Adrenal gland (tissue), 12 donors: ENCODE measurements around the gene IDS. TPM values are rescaled to one million over a fixed set of nuclear protein-coding genes. Genes with fewer than 3 reads are reported as not detected.
A peak's percentile ranks its signal among the peaks of the same experiment; 100 is the strongest.
"Not testable (repeated sequence)": the region's sequence is repeated elsewhere in the genome, so short reads cannot be mapped to it uniquely, and the experiment has no call there.

Source experiments
- DNase-seq, 7 donors: peaks; one replicate each; pipeline ENCODE4 v3.0.0-alpha.2; 2019 to 2020
- H3K27ac ChIP-seq, 5 donors: fragments of 200-600 bp; sonication (generic) in 4 of 5; 1 replicate in 3 of 5; 2 replicates in 2 of 5; pipeline versions ENCODE4 v1.5.1 to v1.8.0; 2016 to 2020; ENCODE audit warnings: mild to moderate bottlenecking in 1 of 5
- H3K27me3 ChIP-seq: fragments of 200-600 bp; 2 replicates; pipeline ENCODE4 v1.8.0; 2021
- H3K36me3 ChIP-seq, 2 donors: fragments of 200-600 bp; replicated peaks in 1 of 2; 1 replicate in 1 of 2; 2 replicates in 1 of 2; pipeline versions ENCODE4 v1.5.1 to v1.8.0; 2018 to 2022
- H3K4me1 ChIP-seq, 2 donors: fragments of 200-600 bp; replicated peaks in 1 of 2; 1 replicate in 1 of 2; 2 replicates in 1 of 2; pipeline versions ENCODE4 v1.5.1 to v1.8.0; 2018 to 2021
- H3K4me3 ChIP-seq, 4 donors: fragments of 200-600 bp; sonication (generic) in 3 of 4; one replicate each; pipeline ENCODE4 v1.5.1; 2016 to 2018
- H3K9me3 ChIP-seq, 3 donors: fragments of 200-600 bp; sonication (generic) in 1 of 3; replicated peaks in 1 of 3; 1 replicate in 2 of 3; 2 replicates in 1 of 3; pipeline versions ENCODE4 v1.5.1 to v1.8.0; 2016 to 2021
- POLR2A ChIP-seq, 2 donors: fragments of 450-650 bp; IDR thresholded peaks; one replicate each; pipeline ENCODE4 v1.6.1; 2017; ENCODE audit warnings: antibody characterized with exemption in 2 of 2, mild to moderate bottlenecking in 2 of 2, moderate library complexity in 1 of 2
- WGBS, 4 donors: extraction: QIAGEN DNeasy Blood & Tissue Kit in 2 of 4; methylation state at CpG; one replicate each; pipeline versions ENCODE4 v1.1.5 to v1.1.7; 2013 to 2017; 5-methylcytosine and 5-hydroxymethylcytosine counted together
- intact Hi-C, 2 donors: fragments of 100-400 bp; cut with DNase I; formaldehyde crosslinking; loops; one replicate each; pipeline versions ENCODE4 v1.14.1 to v1.15.0; 2022 to 2023
- polyA plus RNA-seq, 3 donors: library from polyadenylated mRNA; stranded (reverse); fragments of 200-250 nt in 2 of 3; fragments of 350-450 nt in 1 of 3; fragmentation: Illumina TruSeq in 1 of 3; extraction: RNeasy Lipid Tissue Mini Kit (QIAGEN cat#74804) in 1 of 3; gene quantifications; one replicate each; pipeline ENCODE4 v1.2.3, GENCODE V29; 2013 to 2014
- total RNA-seq, 9 donors: library from RNA; depleted of rRNA in 4 of 9; stranded (reverse); fragments of >200 nt in 4 of 9; fragments of 120-200 nt in 1 of 9; fragmentation: NEBNext Ultra II Directional in 1 of 9; extraction: Animal tissue kit (Norgen Biotek cat#: 25700) in 1 of 9; gene quantifications; one replicate each; pipeline versions ENCODE4 v1.1.0 to v1.2.4, GENCODE V29; 2013 to 2023
- TF ChIP-seq, protein P1 (sequence below), 6 experiments: fragments of 450-650 bp in 4 of 6; fragments of 200-600 bp in 2 of 6; sonication (generic) in 1 of 6; IDR thresholded peaks; 1 replicate in 5 of 6; 2 replicates in 1 of 6; pipeline versions ENCODE4 v1.5.1 to v1.8.0; 2016 to 2021; ENCODE audit warnings: antibody characterized with exemption in 6 of 6, mild to moderate bottlenecking in 2 of 6, moderate library complexity in 1 of 6
- donor health status: healthy with polysubstance abuse.
- donor health status: Bipolar disorder and iron deficiency.
- donor health status: DM: yes; HTN: yes; CAD: no.
- donor health status: DM: no; HTN: no; CAD: no.
- donor health status: DM: no; HTN: no; CAD: no.
- donor health status: DM: yes; HTN: yes; CAD: no.

The IDS gene
- total and polyA plus RNA-seq, 12 donors: 19.5 to 87.6 (median 50.2) TPM

DNA sequence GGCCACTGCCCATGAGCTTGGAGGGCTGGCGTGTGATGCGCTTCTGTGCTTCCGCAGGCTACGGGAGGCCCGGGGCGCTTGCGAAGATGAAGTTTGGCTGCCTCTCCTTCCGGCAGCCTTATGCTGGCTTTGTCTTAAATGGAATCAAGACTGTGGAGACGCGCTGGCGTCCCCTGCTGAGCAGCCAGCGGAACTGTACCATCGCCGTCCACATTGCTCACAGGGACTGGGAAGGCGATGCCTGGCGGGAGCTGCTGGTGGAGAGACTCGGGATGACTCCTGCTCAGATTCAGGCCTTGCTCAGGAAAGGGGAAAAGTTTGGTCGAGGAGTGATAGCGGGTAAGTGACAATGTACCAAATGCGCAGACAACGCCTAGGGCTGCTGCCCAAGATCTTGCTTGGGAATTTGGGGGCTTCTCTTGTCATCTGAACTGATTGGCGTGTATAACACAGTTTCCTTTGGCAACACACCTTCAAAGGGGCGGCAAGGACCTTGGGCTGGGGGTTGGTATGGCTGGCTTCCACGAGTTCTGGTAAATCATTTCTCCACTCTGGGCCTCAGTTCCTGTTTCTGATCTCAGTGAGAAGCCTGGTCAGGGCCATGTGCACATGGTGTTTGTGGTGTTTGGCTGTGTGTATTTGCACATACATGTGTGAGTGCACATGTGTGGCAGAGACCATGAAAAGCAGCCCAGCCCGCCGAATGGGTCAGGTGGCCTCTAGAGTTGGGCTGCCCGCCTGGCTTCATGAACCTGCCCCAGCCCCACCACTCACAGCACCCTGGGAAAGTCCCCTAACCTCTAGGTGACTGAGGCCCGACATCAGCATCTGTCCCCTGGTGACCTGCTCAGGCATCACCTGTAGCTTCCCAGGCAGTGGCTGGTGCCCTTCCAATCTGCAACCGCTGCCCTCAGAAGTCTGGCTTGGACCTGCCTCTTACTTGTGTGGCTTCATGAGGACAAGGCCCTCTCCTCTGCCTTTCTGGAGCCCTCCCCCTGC is 40.7 kb upstream of the IDS start:
- H3K4me1 ChIP-seq, intact Hi-C loops, H3K27ac ChIP-seq, H3K4me3 ChIP-seq, H3K36me3 ChIP-seq, H3K9me3 ChIP-seq, H3K27me3 ChIP-seq: not testable (repeated sequence)
- WGBS, 4 donors: 71 to 77% methylated on average over 18 to 19 of the region's 29 CpGs; no CpG with 5 or more reads in 2 of the 4 donors
- peak in 1 of 7 donors; percentile 5 for DNase-seq

DNA sequence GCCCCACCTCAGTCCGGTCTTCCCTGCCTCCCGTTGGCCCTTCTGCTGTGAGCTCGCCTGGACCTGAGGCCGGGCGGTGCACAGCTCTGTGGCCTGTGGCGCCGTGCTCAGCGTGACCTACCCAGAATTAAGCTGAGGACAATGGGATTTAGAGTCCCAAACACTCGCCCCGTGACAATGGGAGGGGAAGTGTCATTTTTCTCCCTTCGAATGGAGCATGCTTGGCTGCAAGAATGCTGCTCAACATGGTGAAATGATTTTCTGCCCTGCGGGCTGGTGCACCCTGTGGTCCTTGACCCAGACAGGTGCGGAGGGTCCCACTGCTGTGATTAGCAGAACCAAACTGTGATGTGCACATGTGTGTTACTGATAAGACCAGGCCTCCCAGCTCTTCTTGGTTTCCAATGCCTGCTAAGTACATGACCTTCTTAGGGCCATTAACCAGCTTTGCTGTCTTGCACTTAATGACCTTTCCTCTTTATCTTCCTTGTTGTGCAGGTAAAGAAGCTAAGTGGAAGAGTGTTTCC is 36.5 kb upstream of the IDS start:
- H3K27ac ChIP-seq: peak overlapping the region; percentile 85 to 96 (median 94)
- H3K4me3 ChIP-seq: peak overlapping the region in 3 of 4 donors; percentile 40 to 71 (median 49)
- intact Hi-C loops: no loop called here
- H3K27me3 ChIP-seq: no peaks in the 10 kb centered on the region
- TF ChIP-seq, protein P1, sequence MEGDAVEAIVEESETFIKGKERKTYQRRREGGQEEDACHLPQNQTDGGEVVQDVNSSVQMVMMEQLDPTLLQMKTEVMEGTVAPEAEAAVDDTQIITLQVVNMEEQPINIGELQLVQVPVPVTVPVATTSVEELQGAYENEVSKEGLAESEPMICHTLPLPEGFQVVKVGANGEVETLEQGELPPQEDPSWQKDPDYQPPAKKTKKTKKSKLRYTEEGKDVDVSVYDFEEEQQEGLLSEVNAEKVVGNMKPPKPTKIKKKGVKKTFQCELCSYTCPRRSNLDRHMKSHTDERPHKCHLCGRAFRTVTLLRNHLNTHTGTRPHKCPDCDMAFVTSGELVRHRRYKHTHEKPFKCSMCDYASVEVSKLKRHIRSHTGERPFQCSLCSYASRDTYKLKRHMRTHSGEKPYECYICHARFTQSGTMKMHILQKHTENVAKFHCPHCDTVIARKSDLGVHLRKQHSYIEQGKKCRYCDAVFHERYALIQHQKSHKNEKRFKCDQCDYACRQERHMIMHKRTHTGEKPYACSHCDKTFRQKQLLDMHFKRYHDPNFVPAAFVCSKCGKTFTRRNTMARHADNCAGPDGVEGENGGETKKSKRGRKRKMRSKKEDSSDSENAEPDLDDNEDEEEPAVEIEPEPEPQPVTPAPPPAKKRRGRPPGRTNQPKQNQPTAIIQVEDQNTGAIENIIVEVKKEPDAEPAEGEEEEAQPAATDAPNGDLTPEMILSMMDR (IDR thresholded peaks at IDR 0.05): no peak
- TF ChIP-seq POLR2A (IDR thresholded peaks at IDR 0.05): no peak
- no peaks in the 10 kb centered on the region for H3K9me3 ChIP-seq
- peaks cover 0 to 4% of the 10 kb centered on the region in 2 donors for H3K4me1 ChIP-seq
- 5 to 50% (median 43%) methylated on average over 7 to 13 of the region's 13 CpGs; no CpG with 5 or more reads in 1 of the 4 donors for WGBS, 4 donors
- DNase-seq: peak in 5 of 7 donors; percentile 22 to 54 (median 36)
- no peaks in the 10 kb centered on the region for H3K36me3 ChIP-seq

DNA sequence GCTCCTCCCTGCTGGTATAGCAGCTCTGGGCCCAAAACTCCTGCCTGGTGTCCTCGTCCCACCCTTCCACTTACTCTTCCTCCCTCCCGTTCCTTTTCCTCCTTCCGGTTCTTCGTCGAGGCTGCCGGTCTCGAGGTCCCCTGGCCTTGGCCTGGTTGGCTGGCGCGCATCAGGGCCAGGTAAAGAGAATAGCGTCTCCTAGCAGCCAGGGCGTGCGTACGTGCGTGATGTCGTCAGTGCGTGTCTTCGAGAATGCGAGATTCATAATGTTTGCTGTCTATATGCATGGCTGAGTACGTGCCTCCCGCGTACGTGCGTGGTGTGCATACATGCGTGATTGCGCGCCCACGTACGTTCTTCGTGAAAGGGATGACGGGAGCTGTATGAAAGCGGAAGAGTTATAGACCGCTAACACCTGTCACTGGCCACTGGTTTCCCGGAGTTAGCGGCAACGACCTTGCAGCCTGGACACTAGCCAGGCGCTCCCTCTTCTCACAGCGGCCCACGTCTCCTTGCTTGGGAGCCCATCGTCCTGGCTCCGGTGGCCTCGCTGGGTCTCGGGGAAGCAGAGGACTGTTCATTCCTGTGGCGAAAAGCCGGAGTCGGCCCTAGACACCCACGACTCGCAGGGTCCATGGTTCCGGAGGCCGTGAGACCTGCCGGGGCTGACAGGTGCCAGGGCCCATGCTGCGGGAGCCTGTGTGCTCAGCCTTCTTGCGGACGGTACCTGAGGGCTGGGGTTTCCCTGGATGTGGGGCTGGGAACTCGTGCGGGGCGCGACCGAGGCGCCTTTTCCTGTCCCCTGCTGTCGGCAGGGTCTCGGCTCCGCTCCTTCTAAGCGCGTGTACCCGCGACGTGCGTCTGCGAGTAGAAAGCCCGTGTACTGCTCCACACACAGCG is 35.8 kb upstream of the IDS start, which contains the start of gene EOLA1:
Gene EOLA1, plus strand, starts transcription at position 392 of the 900 bp plus-strand sequence. CDS start 4,619 bp downstream, outside the sequence.
- H3K9me3 ChIP-seq: no peaks in the 10 kb centered on the region
- DNase-seq: peak; percentile 82 to 96 (median 91)
- peak within 1 kb of the TSS in 3 of 4 donors; percentile 40 to 71 (median 49) for H3K4me3 ChIP-seq
- H3K4me1 ChIP-seq: peaks cover 0 to 4% of the 10 kb centered on the region in 2 donors
- peak; percentile 5 to 60 for TF ChIP-seq POLR2A (IDR thresholded peaks at IDR 0.05)
- TF ChIP-seq, protein P1 (IDR thresholded peaks at IDR 0.05): no peak
- 0 to 65% (median 22%) methylated on average over 15 to 71 of the region's 71 CpGs for WGBS, 4 donors
- H3K27ac ChIP-seq: peak within 1 kb of the TSS; percentile 85 to 96 (median 94)
- intact Hi-C loops: no loop called here
- no peaks in the 10 kb centered on the region for H3K27me3 ChIP-seq
- H3K36me3 ChIP-seq: no peaks in the 10 kb centered on the region

DNA sequence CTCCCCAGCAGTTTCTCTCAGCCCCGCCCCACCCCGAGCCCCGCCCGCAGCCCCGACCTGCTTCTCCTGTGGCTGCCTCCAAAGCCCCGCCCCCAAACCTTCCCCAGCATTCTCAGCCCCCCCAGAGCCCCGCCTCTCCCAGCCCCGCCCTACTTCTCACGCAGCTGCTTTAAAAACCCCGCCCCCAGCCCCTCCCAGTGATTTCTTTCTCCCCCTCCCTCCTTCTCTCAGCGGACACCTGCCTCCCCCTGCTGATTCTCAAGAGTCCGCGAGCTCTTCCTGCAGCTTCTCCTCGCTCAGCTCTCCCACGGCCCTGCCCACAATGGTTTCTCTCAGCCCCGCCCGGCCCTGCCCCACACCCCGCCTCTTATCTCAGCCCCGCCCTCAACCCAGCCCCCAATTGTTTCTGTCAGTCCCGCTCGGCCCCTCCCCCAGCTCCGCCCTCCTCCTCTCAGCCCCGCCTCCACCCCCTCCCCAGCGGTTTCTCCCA is 35.1 kb upstream of the IDS start:
- 0 to 60% (median 13%) methylated on average over 6 to 21 of the region's 24 CpGs for WGBS, 4 donors
- TF ChIP-seq POLR2A (IDR thresholded peaks at IDR 0.05): no peak
- TF ChIP-seq, protein P1 (IDR thresholded peaks at IDR 0.05): no peak
- intact Hi-C loops: no loop called here

More for the DNA sequence above, 35.1 kb upstream of the IDS start:
- Histone ChIP-seq H3K27me3 (no peaks in the 10 kb centered on the region), H3K4me3 (peak overlapping the region in 2 of 4 donors; percentile 49 to 71), H3K36me3 (no peaks in the 10 kb centered on the region), H3K27ac (peak overlapping the region; percentile 85 to 96 (median 94)), H3K4me1 (peaks cover 0 to 4% of the 10 kb centered on the region in 2 donors), H3K9me3 (no peaks in the 10 kb centered on the region)
- peak; percentile 91 to 96 (median 95) for DNase-seq
